ENCODE measurements around the gene CLIP2. TPM values are rescaled to one million over a fixed set of nuclear protein-coding genes. Genes with fewer than 3 reads are reported as not detected.

The CLIP2 gene
- total and polyA plus RNA-seq, 2 of the 8 experiments (the other 6 are each of a cell fraction or from before 2014, with no cell fraction given) = 8.3 to 41.5 TPM

DNA sequence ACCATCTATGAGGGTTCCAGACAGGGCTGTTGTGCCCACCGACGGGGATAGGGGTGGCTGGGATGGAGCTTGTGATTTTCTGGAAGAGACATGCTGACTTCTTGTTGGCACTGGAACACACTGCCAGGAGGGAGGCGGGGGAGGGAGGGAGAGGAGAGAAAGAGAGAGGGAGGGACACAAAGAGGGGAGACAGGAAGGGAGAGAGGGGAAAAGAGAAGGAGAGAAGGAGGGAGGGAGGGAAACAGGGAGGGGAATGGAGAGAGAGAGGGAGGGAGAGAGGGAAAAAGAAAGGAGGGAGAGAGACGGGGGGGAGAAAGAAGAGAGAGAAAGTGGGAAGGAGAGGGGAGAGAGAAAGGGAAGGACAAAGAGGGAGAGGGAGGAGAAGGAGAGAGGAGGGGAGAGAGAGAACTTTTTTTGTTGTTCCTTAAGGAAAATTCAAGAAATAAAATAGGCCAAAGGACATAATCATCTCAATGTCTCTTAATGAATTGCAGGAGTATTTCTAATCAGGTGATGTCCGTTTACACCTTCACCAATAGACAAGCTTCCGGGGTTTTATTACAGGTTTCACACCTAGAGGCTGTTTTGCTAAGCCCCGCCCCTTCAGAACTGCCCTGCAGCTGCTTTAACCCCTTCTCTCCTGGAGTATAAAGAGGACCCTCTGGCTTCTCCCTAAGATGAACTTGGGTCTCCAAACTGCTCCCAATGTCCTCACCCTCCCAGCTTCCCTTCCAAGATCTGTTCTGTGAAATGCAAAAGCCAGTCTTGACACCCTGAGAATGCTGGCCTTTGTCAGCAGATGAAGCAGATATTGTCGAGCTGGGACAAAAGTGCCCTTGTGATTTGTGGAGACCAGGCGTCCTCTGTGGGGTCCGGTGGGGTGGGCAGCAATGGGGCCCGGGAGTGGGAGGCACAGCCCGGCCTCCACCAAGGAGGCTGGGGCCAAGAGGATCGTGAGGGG is 82.5 kb downstream of the CLIP2 start (continued):
- TF ChIP-seq ASH2L (IDR thresholded peaks at IDR 0.05; ENCODE audit: low read length) = peak; percentile 80
- TF ChIP-seq RBBP5 (IDR thresholded peaks at IDR 0.05; ENCODE audit: borderline replicate concordance, low read depth, low read length) = no peak
- no peak for TF ChIP-seq HDAC2 (IDR thresholded peaks at IDR 0.05; ENCODE audit: borderline replicate concordance in 1 of 2, low read depth in 2 of 2, low read length in 2 of 2)
- TF ChIP-seq SP1 (IDR thresholded peaks at IDR 0.05; ENCODE audit: low read depth, low read length) = peak; percentile 75; the same call in 1 of the 2 replicates
- 0 out of 4 replicates have a peak, but pooled peaks of 1 of the 2 experiments have one; percentile 35 for TF ChIP-seq SIN3A (conservative IDR thresholded peaks at IDR 0.05 in 1 of 2, IDR thresholded peaks at IDR 0.05 in 1 of 2; ENCODE audit: low read depth in 1 of 2, low read length in 2 of 2)
- TF ChIP-seq, protein P1, sequence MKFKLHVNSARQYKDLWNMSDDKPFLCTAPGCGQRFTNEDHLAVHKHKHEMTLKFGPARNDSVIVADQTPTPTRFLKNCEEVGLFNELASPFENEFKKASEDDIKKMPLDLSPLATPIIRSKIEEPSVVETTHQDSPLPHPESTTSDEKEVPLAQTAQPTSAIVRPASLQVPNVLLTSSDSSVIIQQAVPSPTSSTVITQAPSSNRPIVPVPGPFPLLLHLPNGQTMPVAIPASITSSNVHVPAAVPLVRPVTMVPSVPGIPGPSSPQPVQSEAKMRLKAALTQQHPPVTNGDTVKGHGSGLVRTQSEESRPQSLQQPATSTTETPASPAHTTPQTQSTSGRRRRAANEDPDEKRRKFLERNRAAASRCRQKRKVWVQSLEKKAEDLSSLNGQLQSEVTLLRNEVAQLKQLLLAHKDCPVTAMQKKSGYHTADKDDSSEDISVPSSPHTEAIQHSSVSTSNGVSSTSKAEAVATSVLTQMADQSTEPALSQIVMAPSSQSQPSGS (IDR thresholded peaks at IDR 0.05; ENCODE audit: low read length) = peak; percentile 62
- TF ChIP-seq FOSL1 (IDR thresholded peaks at IDR 0.05; ENCODE audit: insufficient read depth, low read depth, low read length) = no peak
- TF ChIP-seq RAD21 (IDR thresholded peaks at IDR 0.05 in 1 of 2, conservative IDR thresholded peaks at IDR 0.05 in 1 of 2; ENCODE audit: low read depth in 2 of 2, low read length in 2 of 2) = no peak
- TF ChIP-seq KDM4A (IDR thresholded peaks at IDR 0.05; ENCODE audit: low read depth, low read length, severe bottlenecking) = peak; percentile 24
- TF ChIP-seq SP4 (IDR thresholded peaks at IDR 0.05; ENCODE audit: low read length) = peak; percentile 53; the same call in 1 of the 2 replicates
